Upper lobe of right lung (tissue), 1 donor: ENCODE results near the gene MACF1. TPM values are rescaled to one million over a fixed set of nuclear protein-coding genes. Genes with fewer than 3 reads are reported as not detected.

Experiments used
- ATAC-seq: fragments of 200-7000 bp; cut with Tn5 transposase; one replicate; pipeline ENCODE4 v1.9.1; 2020; ENCODE audit warnings: mild to moderate bottlenecking, moderate library complexity
- DNase-seq: peaks from one replicate; pipeline ENCODE4 v3.0.0-alpha.2; 2020
- H3K27ac ChIP-seq: fragments of 200-600 bp; one replicate; pipeline ENCODE4 v1.8.0; 2022
- H3K27me3 ChIP-seq: fragments of 200-600 bp; one replicate; pipeline ENCODE4 v1.8.0; 2022; ENCODE audit warnings: mild to moderate bottlenecking
- H3K36me3 ChIP-seq: fragments of 200-600 bp; one replicate; pipeline ENCODE4 v1.8.0; 2022
- H3K4me1 ChIP-seq: fragments of 200-600 bp; one replicate; pipeline ENCODE4 v1.8.0; 2022
- H3K4me3 ChIP-seq: fragments of 200-600 bp; one replicate; pipeline ENCODE4 v1.8.0; 2022; ENCODE audit warnings: mild to moderate bottlenecking
- H3K9me3 ChIP-seq: fragments of 200-600 bp; one replicate; pipeline ENCODE4 v1.8.0; 2022
- CTCF ChIP-seq: fragments of 200-600 bp; IDR thresholded peaks from one replicate; pipeline ENCODE4 v1.8.0; 2022; ENCODE audit warnings: antibody characterized with exemption
- intact Hi-C: fragments of 100-400 bp; cut with DNase I; formaldehyde crosslinking; loops from one replicate; pipeline ENCODE4 v1.11.0; 2022
- total RNA-seq: library from RNA; stranded (reverse); fragmentation: NEBNext Ultra II Directional; extraction: Animal tissue kit (Norgen Biotek cat#: 25700); gene quantifications from one replicate; pipeline ENCODE4 v1.2.1, GENCODE V29; 2021
- donor health status: DM: no; HTN: yes; CAD: no; lungs with severe emphysema.

The MACF1 gene
- total RNA-seq, 1 donor from 2014 or later = 814 TPM

- no peaks in the 10 kb centered on the region for H3K4me1 ChIP-seq
- DNase-seq (no peak), ATAC-seq (no peak)
- no peaks in the 10 kb centered on the region for H3K27me3 ChIP-seq
- TF ChIP-seq CTCF = no peak
- peaks cover 95% of the 10 kb centered on the region for H3K36me3 ChIP-seq
- H3K27ac ChIP-seq = no peak overlapping the region
- intact Hi-C loops = loop anchor here (10.0 kb wide), 1 partner anchor 116 kb away; no protein-coding TSS in a partner anchor
- H3K9me3 ChIP-seq = no peaks in the 10 kb centered on the region
- no peak overlapping the region for H3K4me3 ChIP-seq
Measured at GRCh38 chr1:39328586-39329121, 124.2 kb downstream of the MACF1 start.

GRCh38 chr1:39331647-39332046, 127.2 kb downstream of the MACF1 start:
- no peaks in the 10 kb centered on the region for H3K9me3 ChIP-seq
- intact Hi-C loops = no loop called here
- no peaks in the 10 kb centered on the region for H3K27me3 ChIP-seq
- ATAC-seq (no peak), DNase-seq (no peak)
- peaks cover 7% of the 10 kb centered on the region for H3K4me1 ChIP-seq
- H3K36me3 ChIP-seq = peaks cover 86% of the 10 kb centered on the region
- no peak overlapping the region for H3K27ac ChIP-seq
- no peak for TF ChIP-seq CTCF
- H3K4me3 ChIP-seq = no peak overlapping the region

- Histone ChIP-seq H3K27ac (no peak overlapping the region), H3K27me3 (no peaks in the 10 kb centered on the region), H3K36me3 (peaks cover 86% of the 10 kb centered on the region), H3K4me3 (no peak overlapping the region), H3K4me1 (peaks cover 7% of the 10 kb centered on the region), H3K9me3 (no peaks in the 10 kb centered on the region)
- intact Hi-C loops = no loop called here
- no peak for ATAC-seq
- no peak for TF ChIP-seq CTCF
- DNase-seq = no peak
Measured at GRCh38 chr1:39332291-39332690, 127.8 kb downstream of the MACF1 start.

- intact Hi-C loops = no loop called here
- ATAC-seq = no peak
- H3K27ac ChIP-seq = no peak overlapping the region
- DNase-seq = no peak
- peaks cover 86% of the 10 kb centered on the region for H3K36me3 ChIP-seq
- no peaks in the 10 kb centered on the region for H3K27me3 ChIP-seq
- no peak overlapping the region for H3K4me3 ChIP-seq
- no peak for TF ChIP-seq CTCF
- H3K9me3 ChIP-seq = no peaks in the 10 kb centered on the region
- H3K4me1 ChIP-seq = peaks cover 7% of the 10 kb centered on the region
Measured at GRCh38 chr1:39332828-39333227, 128.3 kb downstream of the MACF1 start.

- Histone ChIP-seq H3K4me1 (peaks cover 7% of the 10 kb centered on the region), H3K4me3 (no peak overlapping the region), H3K9me3 (no peaks in the 10 kb centered on the region), H3K27me3 (no peaks in the 10 kb centered on the region), H3K36me3 (peaks cover 86% of the 10 kb centered on the region), H3K27ac (no peak overlapping the region)
- TF ChIP-seq CTCF = no peak
- ATAC-seq = peak; percentile 31
- intact Hi-C loops = no loop called here
- DNase-seq = no peak
Measured at GRCh38 chr1:39333296-39333695, 128.8 kb downstream of the MACF1 start.

GRCh38 chr1:39335216-39335615, 130.7 kb downstream of the MACF1 start:
- no peaks in the 10 kb centered on the region for H3K27me3 ChIP-seq
- H3K9me3 ChIP-seq = no peaks in the 10 kb centered on the region
- peak; percentile 55 for ATAC-seq
- H3K27ac ChIP-seq = no peak overlapping the region
- H3K4me1 ChIP-seq = peaks cover 7% of the 10 kb centered on the region
- no peak for TF ChIP-seq CTCF
- DNase-seq = no peak
- no peak overlapping the region for H3K4me3 ChIP-seq
- intact Hi-C loops = no loop called here
- H3K36me3 ChIP-seq = peaks cover 88% of the 10 kb centered on the region
